Measurements from ENCODE around the gene SCG5.
"Not testable (repeated sequence)": the region's sequence is repeated elsewhere in the genome, so short reads cannot be mapped to it uniquely, and the experiment has no call there.

SCG5 gene

DNA sequence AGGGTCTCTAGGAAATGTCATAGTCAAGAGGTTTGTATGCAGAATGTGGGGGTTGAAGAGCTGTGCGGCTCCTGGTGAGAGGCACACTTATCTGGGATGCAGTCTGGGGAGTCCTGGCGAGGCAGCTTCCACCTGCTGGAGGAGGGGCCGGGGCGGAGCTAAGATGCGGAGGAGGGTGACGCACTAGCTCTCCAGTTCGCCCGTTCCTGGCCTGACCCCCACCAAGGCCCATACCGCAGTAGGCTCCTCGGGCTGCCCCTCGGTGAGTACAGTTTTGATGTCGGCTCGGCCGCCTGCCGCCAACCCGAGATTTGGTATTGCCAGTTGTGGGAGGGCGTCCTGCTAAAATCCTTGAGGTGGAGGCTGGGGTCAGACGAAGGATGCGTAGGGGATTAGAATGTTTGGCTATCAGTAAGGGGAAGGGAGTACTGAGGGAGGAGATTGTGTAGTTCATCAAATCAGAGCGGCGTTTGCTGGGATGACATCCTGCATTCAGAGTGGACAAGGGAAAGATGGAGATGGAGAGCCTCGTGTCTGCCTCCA is at the start of gene SCG5:
SCG5 (plus strand) TSS at position 194 of the 543 bp plus-strand sequence. CDS start 1,883 bp downstream, outside the sequence.
- no peak for FAIRE-seq

DNA sequence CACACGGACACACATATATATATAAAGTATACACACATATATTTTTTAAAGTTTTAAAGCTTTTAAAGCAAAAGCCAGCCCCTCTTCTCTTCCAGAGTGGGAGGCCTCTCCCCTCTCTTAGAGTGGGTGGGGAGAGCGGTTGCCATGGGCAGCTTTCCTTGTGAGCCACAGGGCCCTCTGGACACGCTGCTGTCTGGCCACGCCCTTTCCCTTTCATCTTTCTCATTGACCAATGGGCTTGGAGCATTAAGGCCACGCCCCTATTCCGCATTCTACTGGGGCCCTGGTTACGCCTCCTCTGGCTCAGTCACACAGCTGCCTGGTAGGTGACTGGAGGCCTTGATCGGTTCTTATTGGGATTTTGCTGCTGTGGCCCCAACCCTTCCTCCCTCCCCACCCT is 48.4 kb upstream of the SCG5 start, which contains the start of gene GOLGA8N:
GOLGA8N (plus strand) TSS at position 306 of the 400 bp plus-strand sequence.
- not testable (repeated sequence) for FAIRE-seq

GRCh38 chr15:32609518-32609917 is 32.0 kb upstream of the SCG5 start:
- FAIRE-seq, result not testable (repeated sequence)

DNA sequence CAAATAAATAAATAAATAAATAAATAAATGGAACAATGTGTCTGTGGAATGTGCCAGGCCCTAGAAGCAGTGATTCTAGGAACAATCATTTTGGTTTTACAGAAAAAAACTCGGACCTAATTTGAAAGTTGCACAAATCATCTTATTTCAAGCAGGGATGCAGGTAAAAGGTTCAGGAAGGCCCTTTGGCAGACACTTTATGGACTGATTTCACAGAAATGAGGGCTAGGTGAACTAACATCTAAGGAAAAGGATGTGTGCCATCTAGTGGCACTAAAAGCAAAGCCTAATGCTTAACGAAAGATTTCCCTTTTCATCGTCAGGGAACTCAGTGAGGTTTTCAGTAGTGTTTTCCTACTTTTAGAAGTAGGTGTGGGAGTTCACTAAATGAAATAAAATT is 30.8 kb upstream of the SCG5 start:
- FAIRE-seq, result peak; percentile 48

- not testable (repeated sequence) for FAIRE-seq
These were observed 26.8 kb upstream of the SCG5 start for GRCh38 chr15:32614712-32615050.

GRCh38 chr15:32615051-32615870 is 26.2 kb upstream of the SCG5 start, which contains the start of gene ARHGAP11A:
Gene ARHGAP11A, plus strand, starts transcription at chr15:32615504. Its CDS starts 708 bp downstream, at chr15:32616212.
- not testable (repeated sequence) for FAIRE-seq

DNA sequence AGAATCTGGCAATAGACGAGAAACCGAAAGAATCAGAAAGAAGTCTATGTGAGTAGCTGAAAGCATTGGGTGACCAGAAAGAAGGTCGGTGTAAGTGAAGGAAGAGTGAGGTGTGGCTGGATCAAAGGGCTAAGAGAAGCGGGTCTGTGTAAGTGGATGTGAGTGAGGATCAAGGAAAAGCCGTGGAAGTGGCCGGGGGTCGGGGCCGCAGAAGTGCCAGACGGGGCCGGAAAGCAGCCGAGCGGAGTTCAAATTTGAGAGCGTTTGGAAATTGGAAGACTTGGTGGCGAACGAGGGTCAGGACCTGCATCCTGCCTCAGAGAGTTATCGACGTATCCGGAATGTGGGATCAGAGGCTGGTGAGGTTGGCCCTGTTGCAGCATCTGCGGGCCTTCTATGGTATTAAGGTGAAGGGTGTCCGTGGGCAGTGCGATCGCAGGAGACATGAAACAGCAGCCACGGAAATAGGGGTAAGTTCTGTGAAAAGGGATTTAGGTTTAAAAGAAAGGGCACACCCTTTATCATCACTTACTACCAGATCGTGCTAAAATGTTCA is 25.6 kb upstream of the SCG5 start:
- not testable (repeated sequence) for FAIRE-seq

GRCh38 chr15:32636410-32636809 is 5.1 kb upstream of the SCG5 start:
- FAIRE-seq, result no peak

- FAIRE-seq, result no peak
These were observed 4.5 kb upstream of the SCG5 start for GRCh38 chr15:32636908-32637567.

- FAIRE-seq, result no peak
These were observed 3.8 kb upstream of the SCG5 start for GRCh38 chr15:32637704-32638103.

DNA sequence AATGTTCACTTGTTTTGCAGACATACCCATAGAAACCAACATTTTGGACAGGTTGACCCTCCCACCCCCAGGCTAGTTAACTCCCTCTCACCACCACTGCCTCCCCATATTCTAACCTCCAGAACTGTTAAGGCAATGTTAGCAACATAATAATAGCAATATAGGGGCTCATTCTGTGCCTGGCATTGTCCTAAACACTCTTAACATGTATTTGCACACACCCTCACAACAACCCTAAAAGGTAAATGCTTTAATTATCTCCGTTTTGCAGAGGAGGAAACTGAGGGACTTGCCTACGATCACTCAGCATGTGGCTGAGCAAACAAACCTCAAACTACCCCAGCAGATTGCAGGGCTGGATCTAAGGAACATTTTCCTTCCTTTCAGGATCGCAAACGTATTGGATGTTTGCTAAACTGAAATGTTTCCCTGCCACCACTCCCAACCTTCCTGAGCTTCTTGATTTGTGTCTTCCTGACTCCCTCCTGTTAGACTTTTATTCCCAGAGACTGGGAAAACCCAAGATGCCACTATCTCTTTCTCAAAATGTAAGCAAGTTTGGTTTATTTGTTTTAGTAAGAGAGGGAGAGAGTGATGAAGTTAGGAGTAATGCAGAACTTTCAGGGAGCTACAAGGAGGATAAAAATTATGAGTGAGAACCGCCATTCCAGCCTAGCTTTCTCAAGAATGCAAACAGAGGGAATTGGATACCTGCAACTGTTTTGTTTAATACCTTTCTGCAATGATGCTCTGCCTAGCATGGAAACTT is 1.3 kb downstream of the SCG5 start:
- no peak for FAIRE-seq

GRCh38 chr15:32643907-32644445 is 2.5 kb downstream of the SCG5 start:
- FAIRE-seq, result no peak

DNA sequence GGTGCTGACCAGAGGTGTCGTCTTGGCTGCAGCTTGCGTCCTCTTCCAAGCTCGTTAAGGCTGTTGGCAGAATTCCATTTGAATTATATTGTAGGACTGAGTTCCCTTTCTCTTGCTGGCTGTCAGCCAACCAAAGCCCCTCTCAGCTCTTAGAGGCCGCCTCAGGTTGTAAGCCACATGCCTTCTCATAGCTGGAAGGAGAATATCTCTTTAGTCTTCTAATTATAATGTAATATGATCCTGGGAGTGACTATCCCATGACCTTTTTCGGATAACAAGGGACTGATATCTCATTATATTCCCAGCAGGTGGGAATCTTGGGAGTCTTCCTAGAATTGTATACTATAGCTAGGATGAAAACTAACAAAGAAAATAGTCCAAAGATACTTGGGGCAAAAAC is 4.8 kb downstream of the SCG5 start:
- FAIRE-seq, result no peak

GRCh38 chr15:32649342-32649741 is 7.8 kb downstream of the SCG5 start:
- no peak for FAIRE-seq

DNA sequence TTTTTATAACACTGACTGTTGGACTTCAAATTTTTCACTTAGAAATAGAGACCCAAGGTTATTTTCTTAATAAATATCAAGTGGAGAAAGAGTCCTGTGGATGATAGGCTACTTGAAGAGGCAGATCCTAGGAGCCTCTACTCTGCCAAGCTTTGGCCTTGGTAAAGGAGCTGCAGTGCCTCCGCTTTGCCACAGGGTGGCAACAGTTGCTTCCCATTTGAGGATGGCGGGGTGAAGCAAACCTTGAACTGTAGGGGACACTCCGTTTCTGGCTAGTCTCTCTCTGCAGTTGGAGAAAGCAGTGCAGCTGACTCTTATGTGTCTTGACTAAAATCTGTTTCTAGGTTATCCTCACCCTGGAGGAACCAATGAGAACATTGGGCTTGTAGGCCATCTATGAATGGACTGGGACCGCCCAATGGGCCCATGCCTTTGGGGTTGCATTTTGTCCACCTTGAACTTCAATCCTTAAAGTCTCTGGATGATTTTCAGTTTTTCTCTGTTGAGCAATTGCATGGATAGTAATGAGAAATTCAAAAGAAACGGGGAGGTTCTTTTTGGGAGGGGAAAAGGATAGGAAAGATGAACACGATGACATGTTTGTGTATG is 9.8 kb downstream of the SCG5 start:
- no peak for FAIRE-seq

DNA sequence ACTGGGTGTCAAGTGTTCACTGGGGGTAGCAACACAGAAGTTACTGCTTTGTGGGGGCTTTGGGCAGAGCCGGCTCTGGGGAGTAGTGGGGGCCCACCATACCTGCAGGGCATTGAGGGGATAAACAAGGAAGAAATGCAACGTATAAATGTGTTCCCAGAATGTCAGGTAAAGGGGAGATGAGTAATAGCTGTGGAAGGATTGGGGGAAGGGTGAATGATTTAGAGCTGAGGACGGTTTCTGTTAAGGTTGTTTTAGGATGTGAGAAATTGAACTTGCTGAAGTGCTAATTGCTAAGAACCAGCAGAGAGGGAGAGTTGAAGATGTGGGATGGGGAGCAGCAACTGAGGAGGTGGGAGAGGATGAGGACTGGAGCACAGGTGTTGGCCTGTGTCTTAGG is 10.7 kb downstream of the SCG5 start:
- no peak for FAIRE-seq

- no peak for FAIRE-seq
These were observed 14.6 kb downstream of the SCG5 start for GRCh38 chr15:32656091-32656490.

DNA sequence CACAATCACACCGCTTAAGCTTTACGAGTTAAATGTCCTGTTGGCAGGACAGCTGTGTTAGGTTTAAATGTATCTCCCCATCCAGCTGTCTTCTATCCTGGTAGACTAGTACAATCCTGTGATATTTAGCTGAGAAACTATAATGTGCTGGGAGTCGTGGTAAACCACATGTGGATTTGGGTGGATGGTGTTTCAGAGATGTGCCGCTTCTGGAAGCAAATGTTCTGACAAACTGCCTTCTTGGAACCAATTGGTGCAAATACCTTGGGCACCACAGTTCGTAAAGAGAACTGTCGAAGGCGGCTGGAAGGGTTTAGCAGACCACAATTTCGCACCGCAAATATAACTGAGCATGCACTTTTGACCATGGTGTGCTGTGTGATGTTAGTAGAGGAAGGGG is 15.0 kb downstream of the SCG5 start:
- FAIRE-seq, result no peak

GRCh38 chr15:32657198-32657883 is 15.8 kb downstream of the SCG5 start:
- no peak for FAIRE-seq

GRCh38 chr15:32657941-32658340 is 16.4 kb downstream of the SCG5 start:
- no peak for FAIRE-seq

All from endometrium (tissue), 2 donors.